ENCODE results near the gene ATG7.

GRCh38 chr3:11465744-11466616, 193.8 kb downstream of the ATG7 start:
- TF ChIP-seq CTCF (IDR thresholded peaks at IDR 0.05; ENCODE audit: insufficient read depth, low read length) (no peak), POLR2AphosphoS5 (IDR thresholded peaks at IDR 0.05; ENCODE audit: low read depth) (no peak), SPI1 (IDR thresholded peaks at IDR 0.05; ENCODE audit: borderline replicate concordance, low read depth) (no peak), REST (IDR thresholded peaks at IDR 0.05; ENCODE audit: insufficient replicate concordance, low read depth) (no peak), GABPA (IDR thresholded peaks at IDR 0.05; ENCODE audit: low read depth) (no peak)

All from HL-60 (cell line).